ENCODE results near the gene GLCCI1. TPM values are rescaled to one million over a fixed set of nuclear protein-coding genes. Genes with fewer than 3 reads are reported as not detected.

The GLCCI1 gene
- total and polyA plus RNA-seq, 10 donors = 9.1 to 53.2 (median 42.6) TPM

GRCh38 chr7:8014399-8014798 is 45.8 kb downstream of the GLCCI1 start:
- Histone ChIP-seq H3K27ac (peak overlapping the region in 7 of 8 donors; percentile 40 to 78 (median 61)), H3K4me3 (peak overlapping the region in 1 of 8 donors; percentile 15), H3K27me3 (replicated peaks in 1 of 7) (no peaks in the 10 kb centered on the region), H3K9me3 (no peaks in the 10 kb centered on the region), H3K36me3 (peaks cover 0 to 33% (median 2%) of the 10 kb centered on the region in 6 donors), H3K4me1 (peaks cover 0 to 61% (median 21%) of the 10 kb centered on the region in 6 donors)
- intact Hi-C loops (cut with DNase I; ENCODE audit: low total_unique reads) = no loop called here
- no peak for DNase-seq
- TF ChIP-seq POLR2A (IDR thresholded peaks at IDR 0.05) (no peak), POLR2AphosphoS5 (IDR thresholded peaks at IDR 0.05) (no peak), CTCF (IDR thresholded peaks at IDR 0.05 in 8 of 11, conservative IDR thresholded peaks at IDR 0.05 in 3 of 11) (no peak)

- 27 to 64% (median 35%) methylated on average over 1 of the region's 1 CpG for WGBS, 5 donors
- intact Hi-C loops (cut with DNase I; ENCODE audit: low total_unique reads) = no loop called here
- H3K27ac ChIP-seq = peak overlapping the region in 7 of 8 donors; percentile 40 to 78 (median 61)
These were observed 46.6 kb downstream of the GLCCI1 start for GRCh38 chr7:8015100-8015745.

GRCh38 chr7:8015746-8016120 is 47.1 kb downstream of the GLCCI1 start:
- H3K4me3 ChIP-seq = no peak overlapping the region

More at GRCh38 chr7:8015100-8015745, 46.6 kb downstream of the GLCCI1 start:
- peak overlapping the region in 1 of 8 donors; percentile 15 for H3K4me3 ChIP-seq
- H3K27me3 ChIP-seq (replicated peaks in 1 of 7) = no peaks in the 10 kb centered on the region
- DNase-seq = no peak
- H3K36me3 ChIP-seq = peaks cover 0 to 41% (median 5%) of the 10 kb centered on the region in 6 donors
- H3K9me3 ChIP-seq = no peaks in the 10 kb centered on the region
- peaks cover 0 to 55% (median 21%) of the 10 kb centered on the region in 6 donors for H3K4me1 ChIP-seq
- TF ChIP-seq CTCF (IDR thresholded peaks at IDR 0.05 in 8 of 11, conservative IDR thresholded peaks at IDR 0.05 in 3 of 11) (no peak), POLR2AphosphoS5 (IDR thresholded peaks at IDR 0.05) (no peak), POLR2A (IDR thresholded peaks at IDR 0.05) (no peak)

More at GRCh38 chr7:8015746-8016120, 47.1 kb downstream of the GLCCI1 start:
- H3K4me1 ChIP-seq = peaks cover 0 to 52% (median 21%) of the 10 kb centered on the region in 6 donors
- no peak for DNase-seq
- H3K27ac ChIP-seq = peak overlapping the region in 6 of 8 donors; percentile 40 to 78 (median 68)
- no peaks in the 10 kb centered on the region for H3K27me3 ChIP-seq (replicated peaks in 1 of 7)
- TF ChIP-seq CTCF (IDR thresholded peaks at IDR 0.05 in 8 of 11, conservative IDR thresholded peaks at IDR 0.05 in 3 of 11) (no peak), POLR2AphosphoS5 (IDR thresholded peaks at IDR 0.05) (no peak), POLR2A (IDR thresholded peaks at IDR 0.05) (no peak)
- 79 to 97% (median 94%) methylated on average over 4 of the region's 4 CpGs for WGBS, 5 donors
- H3K36me3 ChIP-seq = peaks cover 0 to 44% (median 5%) of the 10 kb centered on the region in 6 donors
- intact Hi-C loops (cut with DNase I; ENCODE audit: low total_unique reads) = no loop called here
- H3K9me3 ChIP-seq = no peaks in the 10 kb centered on the region

Measured in spleen (tissue), 11 donors.